ENCODE data around the gene GPHN.

The GPHN gene

GRCh38 chr14:67071506-67071905 lies 563.6 kb downstream of the GPHN start:
- DNase-seq: no peak

GRCh38 chr14:67077921-67078320 lies 570.0 kb downstream of the GPHN start:
- no peak for DNase-seq

- DNase-seq: no peak
These were observed 571.9 kb downstream of the GPHN start for GRCh38 chr14:67079846-67080245.

- DNase-seq: no peak
These were observed 600.3 kb downstream of the GPHN start for GRCh38 chr14:67108230-67108629.

- no peak for DNase-seq
These were observed 603.1 kb downstream of the GPHN start for GRCh38 chr14:67111022-67111421.

- DNase-seq: no peak
These were observed 604.4 kb downstream of the GPHN start for GRCh38 chr14:67112344-67112743.

- no peak for DNase-seq
These were observed 619.2 kb downstream of the GPHN start for GRCh38 chr14:67127174-67127573.

- no peak for DNase-seq
These were observed 621.8 kb downstream of the GPHN start for GRCh38 chr14:67129768-67130167.

- DNase-seq: no peak
These were observed 623.7 kb downstream of the GPHN start for GRCh38 chr14:67131691-67132090.

- no peak for DNase-seq
These were observed 625.2 kb downstream of the GPHN start for GRCh38 chr14:67133144-67133543.

GRCh38 chr14:67133595-67134441 lies 625.9 kb downstream of the GPHN start:
- DNase-seq: no peak

- DNase-seq: no peak
These were observed 629.9 kb downstream of the GPHN start for GRCh38 chr14:67137744-67138371.

GRCh38 chr14:67140556-67140955 lies 632.6 kb downstream of the GPHN start:
- DNase-seq: no peak

GRCh38 chr14:67141146-67141900 lies 633.4 kb downstream of the GPHN start:
- no peak for DNase-seq

GRCh38 chr14:67151082-67151666 lies 643.2 kb downstream of the GPHN start:
- no peak for DNase-seq

GRCh38 chr14:67158566-67158965 lies 650.6 kb downstream of the GPHN start:
- DNase-seq: no peak

- DNase-seq: no peak
These were observed 654.4 kb downstream of the GPHN start for GRCh38 chr14:67162385-67162784.

GRCh38 chr14:67166450-67166853 lies 658.5 kb downstream of the GPHN start:
- DNase-seq: no peak

- no peak for DNase-seq
These were observed 659.6 kb downstream of the GPHN start for GRCh38 chr14:67167420-67168109.

GRCh38 chr14:67168110-67168441 lies 660.1 kb downstream of the GPHN start:
- DNase-seq: no peak

GRCh38 chr14:67170660-67171059 lies 662.7 kb downstream of the GPHN start:
- no peak for DNase-seq

- no peak for DNase-seq
These were observed 664.1 kb downstream of the GPHN start for GRCh38 chr14:67172056-67172455.

- no peak for DNase-seq
These were observed 664.6 kb downstream of the GPHN start for GRCh38 chr14:67172520-67172919.

Data from right forelimb (tissue), 1 donor.